Heart left ventricle (tissue), 16 donors: ENCODE results near the gene FCN1. TPM values are rescaled to one million over a fixed set of nuclear protein-coding genes. Genes with fewer than 3 reads are reported as not detected.

Experiments
- ATAC-seq, 4 donors: fragments of 200-7000 bp; cut with Tn5 transposase; one replicate each; pipeline ENCODE4 v1.9.1; 2020 to 2022; ENCODE audit warnings: moderate library complexity in 4 of 4, mild to moderate bottlenecking in 3 of 4, moderate number of reproducible peaks in 1 of 4
- DNase-seq, 5 donors: peaks; one replicate each; pipeline ENCODE4 v3.0.0-alpha.2; 2020
- H3K27ac ChIP-seq, 12 donors: fragments of 200-600 bp; sonication (generic) in 4 of 12; one replicate each; pipeline versions ENCODE4 v1.5.0 to v1.8.0; 2016 to 2022; ENCODE audit warnings: mild to moderate bottlenecking in 2 of 12
- H3K27me3 ChIP-seq, 9 donors: fragments of 200-600 bp; sonication (generic) in 2 of 9; one replicate each; pipeline versions ENCODE4 v1.5.1 to v1.8.0; 2016 to 2022; ENCODE audit warnings: mild to moderate bottlenecking in 3 of 9
- H3K36me3 ChIP-seq, 9 donors: fragments of 200-600 bp; sonication (generic) in 2 of 9; one replicate each; pipeline versions ENCODE4 v1.5.0 to v1.8.0; 2018 to 2022; ENCODE audit warnings: mild to moderate bottlenecking in 2 of 9
- H3K4me1 ChIP-seq, 12 donors: fragments of 200-600 bp; sonication (generic) in 4 of 12; one replicate each; pipeline versions ENCODE4 v1.5.0 to v1.8.0; 2016 to 2022; ENCODE audit warnings: mild to moderate bottlenecking in 3 of 12
- H3K4me3 ChIP-seq, 12 donors: fragments of 200-600 bp; sonication (generic) in 4 of 12; one replicate each; pipeline versions ENCODE4 v1.5.0 to v1.8.0; 2017 to 2022; ENCODE audit warnings: mild to moderate bottlenecking in 9 of 12, moderate library complexity in 4 of 12
- H3K9me3 ChIP-seq, 12 donors: fragments of 200-600 bp; sonication (generic) in 4 of 12; one replicate each; pipeline versions ENCODE4 v1.5.0 to v1.8.0; 2016 to 2022; ENCODE audit warnings: mild to moderate bottlenecking in 1 of 12
- CTCF ChIP-seq, 12 donors: fragments of 200-600 bp; sonication (generic) in 4 of 12; IDR thresholded peaks; one replicate each; pipeline versions ENCODE4 v1.5.0 to v1.8.0; 2018 to 2022; ENCODE audit warnings: antibody characterized with exemption in 12 of 12, mild to moderate bottlenecking in 5 of 12
- POLR2A ChIP-seq, 2 donors: fragments of 450-650 bp; IDR thresholded peaks; one replicate each; pipeline ENCODE4 v1.6.1; 2017; ENCODE audit warnings: antibody characterized with exemption in 2 of 2, mild to moderate bottlenecking in 2 of 2, moderate library complexity in 2 of 2
- WGBS, 4 donors: extraction: QIAGEN DNeasy Blood & Tissue Kit in 2 of 4; methylation state at CpG; one replicate each; pipeline versions ENCODE4 v1.1.5 to v1.1.7; 2013 to 2018; 5-methylcytosine and 5-hydroxymethylcytosine counted together
- intact Hi-C, 10 donors: fragments of 100-400 bp; cut with DNase I; formaldehyde crosslinking; loops; one replicate each; pipeline versions ENCODE4 v1.11.1 to v1.14.2; 2022
- polyA plus RNA-seq, 2 donors: library from polyadenylated mRNA; stranded (reverse); fragments of 200-250 nt; gene quantifications; one replicate each; pipeline ENCODE4 v1.2.3, GENCODE V29; 2013
- total RNA-seq, 9 donors: library from RNA; depleted of rRNA in 2 of 9; stranded (reverse); fragments of >200 nt in 2 of 9; fragmentation: NEBNext Ultra II Directional in 3 of 9; extraction: Animal tissue kit (Norgen Biotek cat#: 25700) in 3 of 9; gene quantifications; one replicate each; pipeline versions ENCODE4 v1.1.0 to v1.2.4, GENCODE V29; 2016 to 2023
- donor health status: ischemic (EF 13 %, LVEDD 7.1; RV severe dilation, severe dysfunction).
- donor health status: healthy with polysubstance abuse.
- donor health status: DM: no; HTN: yes; CAD: no.
- donor health status: DM: no; HTN: no; CAD: no.
- donor health status: ischemic (EF 25% LVEDD 6.9; RV normal size, moderate dysfunction).
- donor health status: ischemic (EF 25% LVEDD 5.7; RV mildly dilated, moderate dysfunction).
- donor health status: healthy.
- donor health status: DM: yes; HTN: yes; CAD: no.
- donor health status: ischemic (EF 35%, LVEDD 5.7; RV mildly dilated, moderate dysfunction).
- donor health status: nonischemic (EF 11% LVEDD 7.7; RV severe dilation, severe dysfunction).
- donor health status: DM: yes; HTN: yes; CAD: no.
- donor health status: PGD.
- donor health status: ischemic (EF 29% LVEDD 5.4; RV normal size, mild dysfunction).
- donor health status: nonischemic (EF 23%, LVEDD 6.1; RV moderate dilation, normal function).

The FCN1 gene
- total and polyA plus RNA-seq, 11 donors, result 0.81 to 87.5 (median 1.6) TPM

- H3K27me3 ChIP-seq, result peaks cover 0 to 7% (median 0%) of the 10 kb centered on the region in 9 donors
- no peak for ATAC-seq
- TF ChIP-seq POLR2A (IDR thresholded peaks at IDR 0.05) (no peak), CTCF (IDR thresholded peaks at IDR 0.05) (no peak)
Measured at GRCh38 chr9:134885001-134885678, 32.6 kb downstream of the FCN1 start.

GRCh38 chr9:134884492-134884891, 33.2 kb downstream of the FCN1 start:
- H3K27ac ChIP-seq, result no peak overlapping the region
- H3K4me3 ChIP-seq, result no peak overlapping the region
- peaks cover 0 to 7% (median 0%) of the 10 kb centered on the region in 9 donors for H3K27me3 ChIP-seq
- DNase-seq, result peak in 1 of 5 donors; percentile 18
- peaks cover 0 to 11% (median 0%) of the 10 kb centered on the region in 12 donors for H3K4me1 ChIP-seq
- no peaks in the 10 kb centered on the region for H3K9me3 ChIP-seq
- no peak for TF ChIP-seq CTCF (IDR thresholded peaks at IDR 0.05)
- WGBS, 4 donors, result 92 to 98% (median 95%) methylated on average over 6 to 8 of the region's 8 CpGs
- H3K36me3 ChIP-seq, result no peaks in the 10 kb centered on the region
- ATAC-seq, result no peak
- intact Hi-C loops, result no loop called here

More at GRCh38 chr9:134885001-134885678, 32.6 kb downstream of the FCN1 start:
- Histone ChIP-seq H3K36me3 (no peaks in the 10 kb centered on the region), H3K4me3 (no peak overlapping the region), H3K27ac (no peak overlapping the region), H3K4me1 (peaks cover 0 to 11% (median 0%) of the 10 kb centered on the region in 12 donors), H3K9me3 (no peaks in the 10 kb centered on the region)
- no peak for DNase-seq
- intact Hi-C loops, result no loop called here
- WGBS, 4 donors, result 89 to 94% (median 93%) methylated on average over 16 to 22 of the region's 22 CpGs

- no peak overlapping the region for H3K4me3 ChIP-seq
- intact Hi-C loops, result no loop called here
- WGBS, 4 donors, result 90 to 94% (median 93%) methylated on average over 17 to 18 of the region's 18 CpGs
Measured at GRCh38 chr9:134883040-134883782, 34.5 kb downstream of the FCN1 start.

More at GRCh38 chr9:134883040-134883782, 34.5 kb downstream of the FCN1 start:
- Histone ChIP-seq H3K27me3 (peaks cover 0 to 6% (median 0%) of the 10 kb centered on the region in 9 donors), H3K36me3 (no peaks in the 10 kb centered on the region), H3K27ac (no peak overlapping the region), H3K9me3 (no peaks in the 10 kb centered on the region), H3K4me1 (peaks cover 0 to 9% (median 0%) of the 10 kb centered on the region in 12 donors)
- no peak for TF ChIP-seq POLR2A (IDR thresholded peaks at IDR 0.05)
- TF ChIP-seq CTCF (IDR thresholded peaks at IDR 0.05), result no peak
- ATAC-seq (no peak), DNase-seq (peak in 1 of 5 donors; percentile 21)
